GM19397 (cell line): ENCODE measurements around the gene LSMEM2.
"Not testable (repeated sequence)": the region's sequence is repeated elsewhere in the genome, so short reads cannot be mapped to it uniquely, and the experiment has no call there.

Experiments used
- ATAC-seq: cut with Tn5 transposase; IDR thresholded peaks from one replicate; pipeline ENCODE4 v1.9.1; 2021; ENCODE audit warnings: mild to moderate bottlenecking, moderate library complexity; ENCODE audit not compliant: unreplicated experiment

Gene LSMEM2

DNA sequence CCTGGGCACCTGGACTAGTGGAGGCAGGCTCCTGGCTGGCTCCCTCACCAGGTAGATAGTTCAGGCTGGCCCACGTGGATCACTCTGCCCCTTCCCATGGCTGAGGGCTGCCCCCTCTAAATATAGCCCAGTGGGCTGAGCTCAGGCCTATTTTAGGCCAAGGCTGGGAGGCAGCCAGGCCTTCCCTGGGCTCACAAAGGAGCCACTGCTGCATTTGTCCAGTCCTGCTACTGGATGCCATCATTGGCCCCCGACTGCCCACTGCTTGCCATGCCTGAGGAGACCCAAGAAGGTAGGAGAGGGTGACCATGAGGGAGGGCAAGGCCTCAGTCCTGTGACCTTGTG is at the start of gene LSMEM2:
Gene LSMEM2 (plus strand): TSS at position 208 of the 345 bp plus-strand sequence. CDS start 27 bp downstream, at position 235.
- no peak for ATAC-seq

DNA sequence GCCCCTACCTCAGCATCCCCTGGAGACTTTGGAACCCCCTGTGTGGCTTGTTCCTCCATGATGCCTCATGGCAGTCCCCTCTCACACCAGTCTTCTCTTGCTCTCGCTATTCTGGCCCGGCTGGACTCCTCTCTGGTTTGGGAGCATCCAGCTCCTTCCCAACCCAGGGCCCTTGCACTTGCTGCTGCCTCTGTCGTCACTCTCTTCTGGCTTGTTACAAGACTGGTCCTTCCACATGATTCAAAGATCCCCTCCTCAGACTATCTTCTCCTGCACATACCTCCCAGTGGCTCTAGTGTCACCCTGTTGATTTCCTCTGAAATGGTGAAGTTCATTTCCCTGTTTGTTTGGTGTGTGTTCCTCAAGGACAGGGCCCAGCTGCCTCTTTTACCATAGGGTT is 49.4 kb upstream of the LSMEM2 start:
- ATAC-seq, result no peak

DNA sequence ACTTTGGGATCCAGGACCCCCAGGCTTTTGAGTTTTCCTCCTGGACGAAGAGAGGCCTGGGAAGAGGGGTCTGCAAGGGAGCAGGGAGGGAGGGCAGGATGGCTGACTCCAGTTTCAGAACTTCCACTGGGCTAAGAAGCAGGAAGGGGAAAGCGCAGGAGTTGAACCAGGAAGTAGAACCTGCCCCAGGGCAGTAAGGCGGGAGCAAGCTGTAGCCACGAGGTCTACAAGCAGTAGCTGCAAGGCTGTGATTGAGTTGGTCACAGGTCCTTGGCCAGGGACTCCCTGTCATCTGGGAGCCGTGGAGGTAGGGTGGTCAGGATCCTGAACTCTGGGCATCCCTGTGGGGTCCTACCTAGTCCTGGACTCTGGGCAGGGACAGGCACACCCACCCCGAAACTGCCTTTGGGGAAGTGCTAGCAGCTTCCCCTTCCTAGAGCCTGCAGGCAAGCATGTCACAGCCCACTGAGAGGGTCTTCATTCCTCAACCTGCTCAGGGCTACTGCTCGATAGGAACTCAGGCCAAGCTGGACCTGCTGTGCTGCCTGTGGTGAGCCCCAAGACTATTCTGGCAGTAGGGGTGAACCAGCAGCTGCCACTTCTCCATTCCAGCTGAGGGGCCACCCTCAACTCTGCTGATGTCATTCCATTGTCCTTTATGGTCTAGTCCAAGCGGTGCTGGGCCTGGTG is 48.6 kb upstream of the LSMEM2 start:
- no peak for ATAC-seq

DNA sequence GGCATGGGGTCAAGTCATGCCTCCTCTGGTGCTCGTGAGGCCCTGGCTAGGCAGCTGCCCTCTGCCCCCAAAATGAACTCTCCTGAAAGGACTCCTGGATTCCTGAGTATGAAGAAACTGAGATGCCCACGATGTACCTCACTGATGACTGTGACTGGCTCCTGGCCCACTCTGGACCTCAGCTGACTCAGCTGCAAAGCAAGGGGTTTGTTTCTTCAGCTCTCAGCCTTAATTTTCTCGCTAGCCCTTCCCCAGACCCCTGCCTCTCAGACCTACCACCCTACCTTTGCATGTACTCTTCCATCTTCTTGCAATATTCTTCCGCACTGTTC is 48.1 kb upstream of the LSMEM2 start:
- ATAC-seq, result no peak

DNA sequence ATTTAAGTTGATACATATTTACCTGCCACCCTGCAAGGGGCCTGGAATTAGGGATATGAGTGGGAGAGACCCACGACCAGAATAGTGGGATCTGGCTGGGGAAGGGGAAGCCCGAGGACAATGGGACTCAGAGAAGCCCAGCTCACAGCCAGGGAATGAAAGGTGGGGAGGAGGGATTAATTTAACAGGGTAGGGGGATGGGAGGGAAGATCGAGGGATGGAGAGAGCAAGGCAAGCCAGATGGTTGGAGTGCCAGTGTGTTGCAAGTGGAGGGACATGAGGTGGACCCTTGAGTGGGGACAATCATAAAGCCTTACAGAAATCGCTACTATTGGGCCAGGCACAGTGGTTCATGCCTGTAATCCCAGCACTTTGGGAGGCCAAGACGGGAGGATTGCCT is 47.3 kb upstream of the LSMEM2 start:
- ATAC-seq, result no peak

DNA sequence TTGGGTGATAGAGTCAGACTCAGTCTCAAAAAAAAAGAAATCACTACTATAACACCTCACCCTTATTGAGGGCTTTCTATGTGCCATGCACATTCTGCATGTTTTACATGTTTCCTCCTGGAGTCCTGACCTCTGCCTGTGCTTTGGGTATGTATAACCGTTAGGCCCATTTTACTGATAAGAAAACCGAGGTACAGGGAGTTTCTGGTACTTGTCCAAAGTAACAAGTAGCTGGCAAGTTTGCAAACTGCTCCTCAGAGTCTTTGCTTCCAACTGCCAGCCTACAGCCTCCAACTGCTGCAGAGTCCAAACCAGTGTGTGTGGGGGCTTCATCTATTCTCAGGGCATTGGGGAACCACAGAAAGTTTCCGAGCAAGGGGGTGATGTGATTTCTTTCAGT is 46.6 kb upstream of the LSMEM2 start:
- no peak for ATAC-seq

DNA sequence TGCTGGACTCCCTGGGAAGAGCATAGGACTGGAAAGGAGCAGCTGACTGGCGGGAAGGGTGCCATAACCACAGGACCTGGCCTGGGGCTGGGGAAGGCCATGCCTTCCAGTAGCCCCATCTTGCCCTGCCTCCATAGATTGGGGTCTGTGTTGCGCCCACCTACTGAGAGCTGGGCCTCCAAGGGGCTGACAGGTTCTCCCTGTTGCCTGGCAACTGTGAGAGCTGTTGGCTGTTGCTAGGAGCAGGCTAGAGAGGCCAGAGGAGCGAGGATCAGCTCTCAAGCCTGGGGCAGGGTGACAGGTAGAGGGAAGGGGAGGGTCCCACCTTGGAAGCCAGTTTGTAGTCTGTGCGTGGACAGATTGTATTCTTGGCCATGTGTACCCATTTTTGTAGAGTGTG is 45.7 kb upstream of the LSMEM2 start:
- ATAC-seq, result no peak

DNA sequence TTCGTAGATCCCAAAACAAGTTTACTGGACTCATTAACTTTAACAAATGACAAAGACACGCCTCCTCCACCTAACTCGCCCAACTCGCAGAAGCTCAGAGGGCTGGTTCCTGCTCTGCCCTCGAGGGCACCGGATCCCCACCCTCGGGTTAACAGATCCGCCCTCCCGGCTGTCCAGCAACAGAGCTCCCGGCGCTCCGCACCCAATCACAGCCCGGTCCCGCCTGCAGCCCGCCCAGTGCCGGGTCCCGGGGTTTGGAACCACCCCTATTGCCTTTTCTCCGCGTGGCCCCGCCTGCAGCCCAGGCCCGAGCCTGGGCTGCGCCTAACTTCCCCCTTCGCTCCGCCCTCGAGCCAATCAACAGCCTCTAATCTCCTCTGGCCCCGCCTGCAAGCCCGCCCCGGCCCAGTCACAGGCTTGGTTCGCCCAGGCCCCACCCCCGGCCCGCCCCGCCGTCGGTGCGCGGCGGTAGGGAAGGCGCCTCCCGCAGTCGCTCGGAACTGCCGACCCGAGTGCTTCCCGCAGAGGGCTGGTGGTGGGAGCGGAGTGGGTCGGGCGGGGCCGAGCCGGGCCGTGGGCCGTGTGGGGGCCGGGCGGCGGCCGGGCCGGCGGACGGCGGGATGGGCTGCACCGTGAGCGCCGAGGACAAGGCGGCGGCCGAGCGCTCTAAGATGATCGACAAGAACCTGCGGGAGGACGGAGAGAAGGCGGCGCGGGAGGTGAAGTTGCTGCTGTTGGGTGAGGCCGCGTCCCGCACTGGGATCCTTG is 43.0 kb upstream of the LSMEM2 start, which contains the start of gene GNAI2:
Gene GNAI2 (plus strand): TSS at position 489 of the 768 bp plus-strand sequence. CDS start 132 bp downstream, at position 621.
- peak; percentile 90 for ATAC-seq

DNA sequence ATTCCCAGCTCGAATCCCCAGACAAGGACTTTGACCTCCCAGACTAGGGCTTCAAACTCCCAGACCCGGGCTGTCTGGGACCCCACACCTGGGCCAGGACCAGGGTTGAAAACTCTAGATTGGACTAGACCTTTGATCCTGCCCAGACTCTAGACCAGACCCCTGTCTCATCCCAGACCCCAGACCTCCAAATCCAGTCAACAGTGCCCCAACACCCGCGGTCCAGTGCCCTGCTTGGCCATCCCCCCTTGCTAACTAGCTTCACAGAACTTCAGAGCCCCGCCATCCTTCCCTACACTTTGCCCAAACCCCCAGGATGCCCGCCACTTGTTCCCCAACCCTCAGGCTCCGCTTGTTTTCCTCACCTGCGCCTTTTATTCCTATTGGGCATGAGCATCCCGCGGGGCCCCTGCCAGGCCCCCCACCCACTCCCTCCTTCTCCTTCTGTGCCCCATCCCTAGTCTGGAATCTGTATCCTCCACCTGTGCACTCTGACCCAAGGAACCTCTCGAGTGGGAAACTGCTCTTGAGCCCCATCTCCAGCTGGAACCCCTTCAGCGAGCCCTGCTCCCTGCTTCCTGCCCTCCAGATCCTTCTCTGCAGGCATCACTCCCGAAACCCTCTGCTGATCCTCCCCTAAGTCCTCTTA is 42.3 kb upstream of the LSMEM2 start:
- ATAC-seq, result no peak

DNA sequence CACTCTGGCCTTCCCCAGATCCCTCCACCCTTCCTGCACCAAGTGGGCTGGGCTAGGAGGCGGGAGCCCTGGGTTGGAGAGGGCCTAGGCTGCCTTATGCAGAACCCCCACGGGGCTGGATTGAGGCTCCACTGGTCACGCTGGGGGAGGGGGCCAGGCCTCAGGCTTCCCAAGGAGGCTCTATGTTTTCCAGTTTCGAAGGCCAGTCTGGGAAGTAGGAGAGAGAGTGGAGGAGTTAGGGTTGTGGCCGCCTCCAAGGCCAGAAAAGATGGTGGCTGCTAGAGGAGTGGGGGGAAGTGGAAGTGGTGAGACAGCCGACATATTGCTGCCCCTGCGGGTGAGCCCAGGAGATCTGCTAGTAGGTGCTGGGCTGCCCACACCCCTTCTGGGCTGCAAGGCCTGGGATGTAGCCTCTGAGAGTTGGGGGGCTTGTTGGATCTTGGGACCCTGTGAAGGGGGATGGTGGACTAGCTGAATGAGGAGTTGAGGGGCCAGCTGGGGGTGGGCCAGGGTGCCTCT is 41.7 kb upstream of the LSMEM2 start:
- ATAC-seq, result no peak

DNA sequence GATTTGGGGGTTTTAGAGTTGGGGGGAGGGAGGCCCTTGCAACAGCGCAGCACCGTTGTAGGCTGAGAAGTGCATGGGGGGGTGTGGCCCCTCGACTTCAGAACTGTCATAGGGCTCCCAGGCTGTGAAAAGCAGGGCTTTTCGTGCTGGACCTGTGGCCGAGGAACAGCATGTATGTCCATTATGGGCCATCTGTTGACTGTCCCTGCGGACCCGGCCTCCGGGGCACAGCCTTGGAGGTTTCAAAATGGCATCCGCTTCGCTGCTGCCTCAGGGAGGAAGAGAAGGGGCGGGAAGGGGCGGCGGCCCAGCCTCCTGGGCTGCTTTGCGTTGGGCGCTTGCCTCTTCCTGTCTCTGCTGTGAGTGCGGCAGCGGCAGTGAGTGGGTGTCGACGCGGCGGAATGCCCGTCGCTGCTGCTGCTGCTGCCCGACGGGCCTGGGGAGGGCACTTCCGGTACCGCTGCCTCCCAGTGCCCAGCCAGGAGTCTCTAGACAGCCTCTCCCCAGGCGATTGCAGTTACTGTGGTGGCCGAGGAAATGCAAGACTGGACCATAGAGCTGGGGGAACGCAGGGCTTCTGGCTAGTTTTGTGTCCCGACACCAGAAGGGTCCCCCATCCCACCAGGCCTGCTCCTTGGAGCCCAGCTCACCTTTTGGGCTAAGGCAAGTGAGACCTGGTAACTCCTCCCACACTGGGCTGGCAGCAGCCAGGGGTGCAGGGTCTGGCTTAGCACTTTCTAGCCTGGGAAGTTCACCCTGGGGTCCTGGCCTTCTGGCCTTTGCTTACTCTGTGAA is 40.9 kb upstream of the LSMEM2 start:
- ATAC-seq, result peak; percentile 30

DNA sequence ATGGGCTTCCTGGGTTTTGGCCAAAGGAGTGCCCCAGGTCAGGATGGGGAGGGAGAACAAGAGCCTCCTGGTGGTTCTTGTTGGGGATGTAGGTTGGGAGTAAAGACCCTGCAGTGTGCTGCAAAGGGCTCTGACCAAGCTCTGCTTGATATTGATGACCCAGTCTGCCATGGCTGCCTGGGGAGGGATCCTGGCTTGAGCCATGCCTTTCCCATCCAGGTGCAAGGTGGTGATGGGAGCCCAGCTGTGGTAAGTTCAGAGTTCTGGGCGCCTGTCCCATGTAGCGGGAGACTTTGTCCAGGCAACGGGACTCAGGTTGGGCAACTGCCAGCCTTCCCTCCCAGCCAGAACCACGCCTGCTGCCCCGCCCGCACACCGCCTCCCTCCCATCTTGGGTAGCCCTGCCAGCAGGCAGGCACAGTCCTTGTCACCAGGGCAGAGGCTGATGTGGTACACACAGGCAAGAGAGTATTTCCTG is 40.3 kb upstream of the LSMEM2 start:
- ATAC-seq, result no peak

DNA sequence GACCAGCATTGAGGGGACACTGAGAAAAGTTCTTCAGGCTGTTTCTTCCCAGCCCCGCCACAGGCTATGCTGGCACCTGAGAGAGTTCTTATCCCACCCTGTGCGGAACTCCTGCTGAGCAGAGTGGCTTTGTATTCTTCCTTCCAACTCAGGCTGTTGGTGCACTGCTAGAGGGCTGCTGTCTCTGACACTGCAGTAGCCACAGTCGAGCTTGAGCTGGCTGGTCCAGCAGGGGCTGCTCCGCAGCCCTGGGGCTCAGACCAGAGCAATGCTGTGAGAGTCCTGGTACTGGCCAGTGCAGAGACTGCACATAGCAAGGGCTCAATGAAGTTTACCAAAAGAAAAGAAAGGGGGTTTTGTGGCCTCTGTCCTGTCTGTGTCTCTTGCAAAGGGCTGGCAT is 39.2 kb upstream of the LSMEM2 start:
- no peak for ATAC-seq

DNA sequence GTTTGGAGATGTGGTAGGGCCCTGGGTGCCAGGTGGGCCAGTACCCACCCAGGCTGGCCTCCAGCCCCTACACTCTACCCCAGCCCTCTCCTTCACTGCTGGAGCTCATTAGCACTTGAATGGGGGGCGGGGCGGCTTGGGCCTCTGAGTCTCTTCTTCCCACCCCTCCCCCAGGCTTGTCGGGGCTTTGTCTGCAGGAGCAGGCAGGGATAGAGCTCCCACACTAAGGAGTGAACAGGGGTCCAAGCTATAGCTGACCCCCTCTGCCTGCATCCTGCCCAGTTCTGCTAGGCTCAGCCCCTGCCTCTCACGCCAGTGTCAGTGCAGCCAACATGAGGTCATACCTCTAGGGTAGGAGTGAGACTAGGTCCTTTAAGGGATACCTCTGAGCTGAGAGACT is 37.7 kb upstream of the LSMEM2 start:
- no peak for ATAC-seq

DNA sequence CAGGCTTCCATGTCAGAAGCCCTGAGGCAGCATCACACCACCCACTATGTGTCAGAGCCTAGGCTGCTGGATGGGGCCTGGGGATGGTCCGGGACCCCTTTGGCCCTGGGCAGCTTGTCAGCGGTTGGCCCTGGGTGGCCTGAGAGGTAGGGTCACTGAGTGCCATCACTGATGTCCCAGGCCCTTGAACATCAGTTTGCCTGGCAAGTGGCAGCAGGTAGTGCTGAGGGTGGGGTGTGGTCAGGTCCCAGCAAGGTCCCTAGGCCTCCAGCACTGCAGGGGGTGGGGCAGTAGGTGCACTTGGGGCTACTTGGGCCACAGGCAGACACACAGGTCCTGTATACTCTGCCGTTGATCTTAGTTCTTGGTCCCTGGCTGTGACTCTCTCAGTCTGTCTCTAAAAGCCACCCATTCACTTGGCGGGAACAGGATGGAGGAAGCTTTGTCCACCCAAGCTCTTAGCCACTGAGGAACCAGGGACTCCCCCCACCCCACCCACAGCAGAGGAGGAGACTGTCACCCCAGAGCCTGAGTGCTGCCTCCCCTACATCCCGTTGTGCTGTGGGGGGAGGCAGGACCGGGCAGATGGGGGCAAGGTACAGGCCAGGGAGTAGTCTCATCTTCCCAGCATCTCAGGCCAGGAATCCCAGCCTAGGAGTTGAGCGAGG is 37.0 kb upstream of the LSMEM2 start:
- no peak for ATAC-seq

DNA sequence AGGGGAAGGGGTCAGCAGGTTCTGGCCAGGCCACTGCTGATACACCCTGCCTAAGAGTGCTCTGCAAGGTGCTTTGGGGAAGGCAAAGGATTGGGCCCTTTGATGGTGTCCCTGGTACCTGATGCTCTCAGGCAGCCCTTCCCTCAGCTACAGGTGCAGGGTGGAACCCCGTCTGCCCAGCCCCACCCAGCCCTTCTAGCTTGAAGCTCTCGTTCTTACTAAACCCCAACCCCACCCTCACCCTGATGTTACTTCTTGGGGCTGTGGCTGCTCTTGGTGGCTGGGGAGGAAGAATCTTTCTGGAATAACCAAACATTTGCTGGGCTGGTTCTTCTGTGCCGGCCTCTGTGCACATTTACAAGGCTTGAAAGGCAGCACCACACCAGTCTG is 36.5 kb upstream of the LSMEM2 start:
- no peak for ATAC-seq

DNA sequence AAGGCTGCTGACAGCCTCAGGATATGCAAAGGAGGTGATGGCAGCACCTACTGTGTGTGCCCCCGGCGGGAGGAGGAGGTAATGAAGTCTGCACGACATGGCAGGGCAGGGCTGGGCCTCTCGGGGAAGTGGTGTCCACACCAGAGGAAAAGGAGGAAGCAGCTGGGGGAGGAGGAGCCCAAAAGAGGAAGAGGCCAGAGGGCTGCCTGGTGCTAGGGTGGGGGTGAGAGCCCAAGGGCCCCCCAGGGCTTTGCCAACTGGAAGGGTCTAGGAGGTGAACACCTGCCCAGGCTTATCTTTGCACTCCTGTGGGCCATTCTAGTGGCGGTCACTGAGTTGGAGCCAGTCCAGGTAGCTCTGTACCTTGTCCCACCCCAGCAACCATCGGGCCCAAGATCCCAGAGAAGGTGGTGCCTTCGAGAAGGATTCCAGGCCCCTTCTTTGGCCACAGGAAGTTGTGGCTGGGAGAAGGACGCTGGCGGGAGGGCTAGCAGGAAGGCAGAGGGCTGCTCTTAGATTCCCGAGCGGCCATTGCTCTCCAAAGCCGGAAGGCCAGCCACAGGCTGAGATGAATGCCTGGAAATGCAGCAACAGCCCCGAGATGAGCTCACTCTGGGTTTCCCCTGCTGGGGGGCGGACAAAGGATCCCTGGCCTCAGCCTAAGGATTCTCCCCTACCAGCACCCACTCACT is 35.9 kb upstream of the LSMEM2 start:
- ATAC-seq, result no peak

DNA sequence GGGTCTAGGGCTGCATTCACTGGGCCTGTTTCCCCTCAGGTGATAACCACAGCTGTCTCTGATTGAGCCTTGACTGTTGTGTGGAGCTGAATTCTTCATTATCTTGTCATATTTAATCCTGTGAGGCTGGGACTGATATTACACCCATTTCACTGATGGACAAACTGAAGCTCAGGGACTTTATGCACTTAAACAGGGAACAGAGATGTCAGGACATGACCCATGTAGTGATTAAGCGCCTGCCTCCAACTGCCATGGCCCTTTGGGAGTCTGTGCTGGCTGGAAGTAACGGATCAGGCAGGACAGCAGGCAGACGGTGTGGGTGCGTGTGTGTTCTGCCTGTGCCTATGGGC is 35.4 kb upstream of the LSMEM2 start:
- ATAC-seq, result no peak

DNA sequence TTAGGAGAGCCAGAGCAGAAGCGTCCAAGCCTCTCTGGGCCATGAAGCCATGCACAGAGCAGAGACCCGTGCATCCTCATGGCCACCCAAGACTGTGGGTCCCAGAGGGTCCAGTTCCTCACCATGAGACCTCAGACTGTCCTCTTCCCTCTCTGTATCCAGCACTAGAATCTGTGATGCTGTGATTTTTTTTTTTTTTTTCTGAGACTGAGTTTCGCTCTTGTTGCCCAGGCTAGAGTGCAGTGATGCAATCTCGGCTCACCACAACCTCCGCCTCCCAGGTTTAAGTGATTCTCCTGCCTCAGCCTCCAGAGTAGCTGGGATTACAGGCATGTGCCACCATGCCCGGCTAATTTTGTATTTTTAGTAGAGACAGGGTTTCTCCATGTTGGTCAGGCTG is 34.1 kb upstream of the LSMEM2 start:
- ATAC-seq, result not testable (repeated sequence)

DNA sequence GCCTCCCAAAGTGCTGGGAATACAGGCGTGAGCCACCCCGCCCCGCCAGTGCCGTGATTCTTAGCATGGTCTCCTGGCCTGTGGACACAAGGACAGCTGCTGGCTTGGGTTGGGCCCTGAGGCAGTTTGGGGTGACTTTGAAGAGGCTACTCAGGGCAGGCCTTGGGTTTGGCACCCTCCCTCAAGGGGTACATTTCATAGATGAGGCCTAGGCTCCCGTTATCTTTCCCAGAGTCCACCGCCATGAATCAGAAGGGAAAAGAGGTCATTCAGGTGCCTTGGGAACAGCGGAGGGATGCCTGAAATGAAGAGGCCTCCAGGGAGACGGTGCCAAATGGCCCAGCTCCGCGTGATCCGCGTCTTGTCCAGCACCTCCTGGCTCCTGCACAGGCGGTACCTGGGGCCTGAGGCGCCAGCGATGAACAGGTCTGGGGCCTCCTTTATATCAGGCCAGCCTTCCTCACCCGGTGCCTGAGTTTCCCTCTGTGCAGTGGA is 33.6 kb upstream of the LSMEM2 start:
- no peak for ATAC-seq
